Heart right ventricle (tissue), 16 donors: ENCODE measurements around the gene NSD1. TPM values are rescaled to one million over a fixed set of nuclear protein-coding genes. Genes with fewer than 3 reads are reported as not detected.

ENCODE experiments used
- ATAC-seq, 8 donors: fragments of 200-7000 bp; cut with Tn5 transposase; one replicate each; pipeline ENCODE4 v1.9.1; 2020; ENCODE audit warnings: mild to moderate bottlenecking in 8 of 8, moderate library complexity in 8 of 8, moderate number of reproducible peaks in 1 of 8
- DNase-seq, 2 donors: peaks; one replicate each; pipeline ENCODE4 v3.0.0-alpha.2; 2020
- H3K27ac ChIP-seq, 10 donors: fragments of 200-600 bp; sonication (generic) in 2 of 10; one replicate each; pipeline versions ENCODE4 v1.5.0 to v1.8.0; 2020 to 2022; ENCODE audit warnings: mild to moderate bottlenecking in 3 of 10
- H3K27me3 ChIP-seq, 7 donors: fragments of 200-600 bp; one replicate each; pipeline ENCODE4 v1.8.0; 2021 to 2022; ENCODE audit warnings: mild to moderate bottlenecking in 2 of 7
- H3K36me3 ChIP-seq, 9 donors: fragments of 200-600 bp; sonication (generic) in 1 of 9; one replicate each; pipeline versions ENCODE4 v1.5.0 to v1.8.0; 2020 to 2022; ENCODE audit warnings: mild to moderate bottlenecking in 2 of 9
- H3K4me1 ChIP-seq, 9 donors: fragments of 200-600 bp; sonication (generic) in 1 of 9; one replicate each; pipeline versions ENCODE4 v1.5.0 to v1.8.0; 2020 to 2022; ENCODE audit warnings: mild to moderate bottlenecking in 4 of 9
- H3K4me3 ChIP-seq, 10 donors: fragments of 200-600 bp; sonication (generic) in 2 of 10; one replicate each; pipeline versions ENCODE4 v1.5.0 to v1.8.0; 2020 to 2022; ENCODE audit warnings: mild to moderate bottlenecking in 7 of 10, moderate library complexity in 2 of 10
- H3K9me3 ChIP-seq, 11 donors: fragments of 200-600 bp in 10 of 11; sonication (generic) in 2 of 11; one replicate each; pipeline versions ENCODE4 v1.5.0 to v1.8.0; 2013 to 2022; ENCODE audit warnings: mild to moderate bottlenecking in 2 of 11, control low read depth in 1 of 11, moderate library complexity in 1 of 11
- CTCF ChIP-seq, 9 donors: fragments of 200-600 bp; sonication (generic) in 2 of 9; IDR thresholded peaks; one replicate each; pipeline versions ENCODE4 v1.5.0 to v1.8.0; 2021 to 2022; ENCODE audit warnings: antibody characterized with exemption in 9 of 9, mild to moderate bottlenecking in 5 of 9, moderate library complexity in 1 of 9
- WGBS, 2 donors: extraction: QIAGEN DNeasy Blood & Tissue Kit; methylation state at CpG; one replicate each; pipeline ENCODE4 v1.1.7; 2013; ENCODE audit warnings: inconsistent platforms in 1 of 2; 5-methylcytosine and 5-hydroxymethylcytosine counted together
- intact Hi-C, 10 donors: fragments of 100-400 bp; cut with DNase I; formaldehyde crosslinking; loops; one replicate each; pipeline versions ENCODE4 v1.11.1 to v1.14.2; 2022
- polyA plus RNA-seq, 2 donors: library from polyadenylated mRNA; stranded (reverse); fragments of 200-250 nt; gene quantifications; one replicate each; pipeline ENCODE4 v1.2.3, GENCODE V29; 2013
- total RNA-seq, 10 donors: library from RNA; stranded (reverse); fragmentation: NEBNext Ultra II Directional in 3 of 10; extraction: Animal tissue kit (Norgen Biotek cat#: 25700) in 3 of 10; gene quantifications; one replicate each; pipeline versions ENCODE4 v1.2.1 to v1.2.4, GENCODE V29; 2021 to 2023
- donor health status: Arrhythmogenic right ventricular cardiomyopathy.
- donor health status: ischemic (EF 13 %, LVEDD 7.1; RV severe dilation, severe dysfunction).
- donor health status: healthy with polysubstance abuse.
- donor health status: DM: no; HTN: yes; CAD: no.
- donor health status: DM: no; HTN: no; CAD: no.
- donor health status: ischemic (EF 25% LVEDD 6.9; RV normal size, moderate dysfunction).
- donor health status: ischemic (EF 25% LVEDD 5.7; RV mildly dilated, moderate dysfunction).
- donor health status: healthy.
- donor health status: DM: yes; HTN: yes; CAD: no.
- donor health status: Ischemic cardiomyopathy.
- donor health status: ischemic (EF 35%, LVEDD 5.7; RV mildly dilated, moderate dysfunction).
- donor health status: nonischemic (EF 11% LVEDD 7.7; RV severe dilation, severe dysfunction).
- donor health status: DM: yes; HTN: yes; CAD: no.
- donor health status: PGD.
- donor health status: ischemic (EF 29% LVEDD 5.4; RV normal size, mild dysfunction).
- donor health status: nonischemic (EF 23%, LVEDD 6.1; RV moderate dilation, normal function).

NSD1 gene
- total and polyA plus RNA-seq, 12 donors, result 5.6 to 62.9 (median 47.1) TPM

DNA sequence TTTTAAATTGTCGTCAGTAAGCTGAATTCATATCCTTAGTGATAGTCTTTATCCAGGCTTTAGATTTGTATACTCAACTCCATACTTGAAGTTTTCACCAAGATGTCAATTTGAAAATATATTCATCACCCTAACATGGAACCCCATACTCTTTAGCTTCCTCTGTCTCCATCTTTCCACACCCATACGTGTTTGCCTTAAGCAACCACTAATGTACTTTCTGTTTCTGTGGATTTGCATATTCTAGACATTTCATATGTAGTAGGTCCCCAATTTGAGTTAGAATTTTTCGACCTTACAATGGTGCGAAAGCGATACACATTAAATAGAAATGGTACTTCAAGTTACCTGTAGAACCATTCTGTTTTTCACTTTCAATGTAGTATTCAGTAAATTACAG lies 65.2 kb downstream of the NSD1 start:
- intact Hi-C loops, result no loop called here
- WGBS, 2 donors, result 93 to 96% methylated on average over 5 of the region's 5 CpGs
- no peak for ATAC-seq
- Histone ChIP-seq H3K27ac (no peak overlapping the region), H3K9me3 (no peaks in the 10 kb centered on the region), H3K27me3 (no peaks in the 10 kb centered on the region), H3K36me3 (peaks cover 0 to 100% (median 11%) of the 10 kb centered on the region in 9 donors), H3K4me3 (no peak overlapping the region), H3K4me1 (peaks cover 0 to 24% (median 10%) of the 10 kb centered on the region in 9 donors)
- TF ChIP-seq CTCF (IDR thresholded peaks at IDR 0.05), result no peak
- DNase-seq, result no peak

GRCh38 chr5:177204281-177204680 lies 70.7 kb downstream of the NSD1 start:
- Histone ChIP-seq H3K27me3 (no peaks in the 10 kb centered on the region), H3K27ac (no peak overlapping the region), H3K9me3 (no peaks in the 10 kb centered on the region), H3K36me3 (peaks cover 0 to 100% (median 43%) of the 10 kb centered on the region in 9 donors), H3K4me1 (no peaks in the 10 kb centered on the region), H3K4me3 (no peak overlapping the region)
- 97 to 98% methylated on average over 9 of the region's 9 CpGs for WGBS, 2 donors
- intact Hi-C loops, result no loop called here
- DNase-seq, result no peak
- no peak for TF ChIP-seq CTCF (IDR thresholded peaks at IDR 0.05)
- no peak for ATAC-seq

- ATAC-seq (no peak), DNase-seq (no peak)
- Histone ChIP-seq H3K36me3 (peaks cover 0 to 100% (median 54%) of the 10 kb centered on the region in 9 donors), H3K27ac (no peak overlapping the region), H3K9me3 (no peaks in the 10 kb centered on the region), H3K4me1 (no peaks in the 10 kb centered on the region), H3K4me3 (no peak overlapping the region), H3K27me3 (no peaks in the 10 kb centered on the region)
- WGBS, 2 donors, result 71 to 84% methylated on average over 4 of the region's 4 CpGs
- TF ChIP-seq CTCF (IDR thresholded peaks at IDR 0.05), result no peak
- intact Hi-C loops, result no loop called here
Observed at GRCh38 chr5:177209610-177210009, 76.0 kb downstream of the NSD1 start.

- Histone ChIP-seq H3K27ac (no peak overlapping the region), H3K36me3 (peaks cover 0 to 97% (median 39%) of the 10 kb centered on the region in 9 donors), H3K9me3 (no peaks in the 10 kb centered on the region), H3K4me1 (no peaks in the 10 kb centered on the region), H3K4me3 (no peak overlapping the region), H3K27me3 (no peaks in the 10 kb centered on the region)
- DNase-seq (no peak), ATAC-seq (no peak)
- TF ChIP-seq CTCF (IDR thresholded peaks at IDR 0.05), result no peak
- WGBS, 2 donors, result 60 to 64% methylated on average over 3 of the region's 3 CpGs
- intact Hi-C loops, result no loop called here
Observed at GRCh38 chr5:177212242-177212641, 78.7 kb downstream of the NSD1 start.
